ENCODE data around the gene AP4M1. TPM values are rescaled to one million over a fixed set of nuclear protein-coding genes. Genes with fewer than 3 reads are reported as not detected.

Gene AP4M1
- total and polyA plus RNA-seq, 10 of the 15 experiments (the other 5 are each of a cell fraction or from before 2014, with no cell fraction given) = 0.77 to 16.1 (median 13.0) TPM

DNA sequence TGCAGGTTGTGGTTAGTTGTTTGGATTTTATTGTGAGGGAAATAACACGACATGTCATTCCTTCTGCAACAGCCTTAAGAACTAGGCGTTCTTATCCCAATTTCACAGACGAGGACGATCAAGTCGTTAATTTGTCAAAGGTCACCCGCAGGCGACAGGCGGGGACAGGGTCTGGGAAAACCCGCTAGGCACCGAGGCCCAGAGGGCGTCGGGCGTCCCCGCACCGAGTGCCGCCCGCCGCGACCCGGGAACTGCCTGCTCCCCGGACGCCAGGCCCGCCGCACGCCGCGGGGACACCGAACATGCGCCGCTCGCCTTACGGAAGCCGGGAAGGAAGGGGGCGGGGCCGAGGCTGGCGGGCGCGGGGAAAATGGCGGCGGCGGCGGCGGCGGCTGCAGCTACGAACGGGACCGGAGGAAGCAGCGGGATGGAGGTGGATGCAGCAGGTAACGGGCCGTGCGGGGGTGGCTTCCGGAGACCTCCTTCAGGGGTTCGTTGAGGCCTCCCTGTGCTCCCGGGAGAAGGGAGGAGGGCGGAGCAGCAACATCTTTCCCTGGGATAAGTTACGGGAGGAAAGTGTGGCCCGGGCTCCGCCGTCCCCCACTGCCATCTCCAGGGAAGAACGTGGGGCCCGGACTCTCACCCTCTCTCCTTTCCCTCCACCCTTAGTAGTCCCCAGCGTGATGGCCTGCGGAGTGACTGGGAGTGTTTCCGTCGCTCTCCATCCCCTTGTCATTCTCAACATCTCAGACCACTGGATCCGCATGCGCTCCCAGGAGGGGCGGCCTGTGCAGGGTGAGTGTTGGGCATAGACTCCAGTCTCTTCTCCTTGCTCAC, 12.6 kb upstream of the AP4M1 start, which contains the start of gene COPS6 (continued):
- TF ChIP-seq, protein P1, sequence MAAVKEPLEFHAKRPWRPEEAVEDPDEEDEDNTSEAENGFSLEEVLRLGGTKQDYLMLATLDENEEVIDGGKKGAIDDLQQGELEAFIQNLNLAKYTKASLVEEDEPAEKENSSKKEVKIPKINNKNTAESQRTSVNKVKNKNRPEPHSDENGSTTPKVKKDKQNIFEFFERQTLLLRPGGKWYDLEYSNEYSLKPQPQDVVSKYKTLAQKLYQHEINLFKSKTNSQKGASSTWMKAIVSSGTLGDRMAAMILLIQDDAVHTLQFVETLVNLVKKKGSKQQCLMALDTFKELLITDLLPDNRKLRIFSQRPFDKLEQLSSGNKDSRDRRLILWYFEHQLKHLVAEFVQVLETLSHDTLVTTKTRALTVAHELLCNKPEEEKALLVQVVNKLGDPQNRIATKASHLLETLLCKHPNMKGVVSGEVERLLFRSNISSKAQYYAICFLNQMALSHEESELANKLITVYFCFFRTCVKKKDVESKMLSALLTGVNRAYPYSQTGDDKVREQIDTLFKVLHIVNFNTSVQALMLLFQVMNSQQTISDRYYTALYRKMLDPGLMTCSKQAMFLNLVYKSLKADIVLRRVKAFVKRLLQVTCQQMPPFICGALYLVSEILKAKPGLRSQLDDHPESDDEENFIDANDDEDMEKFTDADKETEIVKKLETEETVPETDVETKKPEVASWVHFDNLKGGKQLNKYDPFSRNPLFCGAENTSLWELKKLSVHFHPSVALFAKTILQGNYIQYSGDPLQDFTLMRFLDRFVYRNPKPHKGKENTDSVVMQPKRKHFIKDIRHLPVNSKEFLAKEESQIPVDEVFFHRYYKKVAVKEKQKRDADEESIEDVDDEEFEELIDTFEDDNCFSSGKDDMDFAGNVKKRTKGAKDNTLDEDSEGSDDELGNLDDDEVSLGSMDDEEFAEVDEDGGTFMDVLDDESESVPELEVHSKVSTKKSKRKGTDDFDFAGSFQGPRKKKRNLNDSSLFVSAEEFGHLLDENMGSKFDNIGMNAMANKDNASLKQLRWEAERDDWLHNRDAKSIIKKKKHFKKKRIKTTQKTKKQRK (IDR thresholded peaks at IDR 0.05; ENCODE audit: low read depth, low read length) = no peak
- TF ChIP-seq, protein P2, sequence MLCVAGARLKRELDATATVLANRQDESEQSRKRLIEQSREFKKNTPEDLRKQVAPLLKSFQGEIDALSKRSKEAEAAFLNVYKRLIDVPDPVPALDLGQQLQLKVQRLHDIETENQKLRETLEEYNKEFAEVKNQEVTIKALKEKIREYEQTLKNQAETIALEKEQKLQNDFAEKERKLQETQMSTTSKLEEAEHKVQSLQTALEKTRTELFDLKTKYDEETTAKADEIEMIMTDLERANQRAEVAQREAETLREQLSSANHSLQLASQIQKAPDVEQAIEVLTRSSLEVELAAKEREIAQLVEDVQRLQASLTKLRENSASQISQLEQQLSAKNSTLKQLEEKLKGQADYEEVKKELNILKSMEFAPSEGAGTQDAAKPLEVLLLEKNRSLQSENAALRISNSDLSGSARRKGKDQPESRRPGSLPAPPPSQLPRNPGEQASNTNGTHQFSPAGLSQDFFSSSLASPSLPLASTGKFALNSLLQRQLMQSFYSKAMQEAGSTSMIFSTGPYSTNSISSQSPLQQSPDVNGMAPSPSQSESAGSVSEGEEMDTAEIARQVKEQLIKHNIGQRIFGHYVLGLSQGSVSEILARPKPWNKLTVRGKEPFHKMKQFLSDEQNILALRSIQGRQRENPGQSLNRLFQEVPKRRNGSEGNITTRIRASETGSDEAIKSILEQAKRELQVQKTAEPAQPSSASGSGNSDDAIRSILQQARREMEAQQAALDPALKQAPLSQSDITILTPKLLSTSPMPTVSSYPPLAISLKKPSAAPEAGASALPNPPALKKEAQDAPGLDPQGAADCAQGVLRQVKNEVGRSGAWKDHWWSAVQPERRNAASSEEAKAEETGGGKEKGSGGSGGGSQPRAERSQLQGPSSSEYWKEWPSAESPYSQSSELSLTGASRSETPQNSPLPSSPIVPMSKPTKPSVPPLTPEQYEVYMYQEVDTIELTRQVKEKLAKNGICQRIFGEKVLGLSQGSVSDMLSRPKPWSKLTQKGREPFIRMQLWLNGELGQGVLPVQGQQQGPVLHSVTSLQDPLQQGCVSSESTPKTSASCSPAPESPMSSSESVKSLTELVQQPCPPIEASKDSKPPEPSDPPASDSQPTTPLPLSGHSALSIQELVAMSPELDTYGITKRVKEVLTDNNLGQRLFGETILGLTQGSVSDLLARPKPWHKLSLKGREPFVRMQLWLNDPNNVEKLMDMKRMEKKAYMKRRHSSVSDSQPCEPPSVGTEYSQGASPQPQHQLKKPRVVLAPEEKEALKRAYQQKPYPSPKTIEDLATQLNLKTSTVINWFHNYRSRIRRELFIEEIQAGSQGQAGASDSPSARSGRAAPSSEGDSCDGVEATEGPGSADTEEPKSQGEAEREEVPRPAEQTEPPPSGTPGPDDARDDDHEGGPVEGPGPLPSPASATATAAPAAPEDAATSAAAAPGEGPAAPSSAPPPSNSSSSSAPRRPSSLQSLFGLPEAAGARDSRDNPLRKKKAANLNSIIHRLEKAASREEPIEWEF (IDR thresholded peaks at IDR 0.05; ENCODE audit: insufficient replicate concordance, low read depth, low read length) = no peak
- TF ChIP-seq, protein P3, sequence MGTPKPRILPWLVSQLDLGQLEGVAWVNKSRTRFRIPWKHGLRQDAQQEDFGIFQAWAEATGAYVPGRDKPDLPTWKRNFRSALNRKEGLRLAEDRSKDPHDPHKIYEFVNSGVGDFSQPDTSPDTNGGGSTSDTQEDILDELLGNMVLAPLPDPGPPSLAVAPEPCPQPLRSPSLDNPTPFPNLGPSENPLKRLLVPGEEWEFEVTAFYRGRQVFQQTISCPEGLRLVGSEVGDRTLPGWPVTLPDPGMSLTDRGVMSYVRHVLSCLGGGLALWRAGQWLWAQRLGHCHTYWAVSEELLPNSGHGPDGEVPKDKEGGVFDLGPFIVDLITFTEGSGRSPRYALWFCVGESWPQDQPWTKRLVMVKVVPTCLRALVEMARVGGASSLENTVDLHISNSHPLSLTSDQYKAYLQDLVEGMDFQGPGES (IDR thresholded peaks at IDR 0.05) = no peak
- TF ChIP-seq CHD2 (IDR thresholded peaks at IDR 0.05; ENCODE audit: borderline replicate concordance, low read depth, low read length) (no peak), RB1 (IDR thresholded peaks at IDR 0.05; ENCODE audit: borderline replicate concordance) (peak; percentile 93), YY1 (IDR thresholded peaks at IDR 0.05; ENCODE audit: low read depth, low read length) (peak; percentile 99), CEBPB (IDR thresholded peaks at IDR 0.05; ENCODE audit: borderline replicate concordance in 1 of 2, low read depth in 2 of 2, low read length in 2 of 2) (no peak), TBL1XR1 (IDR thresholded peaks at IDR 0.05; ENCODE audit: low read depth, low read length) (no peak), SIX5 (IDR thresholded peaks at IDR 0.05; ENCODE audit: low read depth, low read length, severe bottlenecking) (no peak), HDAC2 (IDR thresholded peaks at IDR 0.05) (0 out of 2 replicates have a peak, but pooled peaks have one; percentile 49), SUPT20H (IDR thresholded peaks at IDR 0.05; ENCODE audit: borderline replicate concordance, control insufficient read depth, low read depth, low read length) (no peak), SRF (IDR thresholded peaks at IDR 0.05; ENCODE audit: low read depth in 2 of 2, low read length in 2 of 2) (no peak), FOXK2 (IDR thresholded peaks at IDR 0.05) (no peak), ESRRA (IDR thresholded peaks at IDR 0.05; ENCODE audit: low read length) (no peak)
- TF ChIP-seq, protein P4, sequence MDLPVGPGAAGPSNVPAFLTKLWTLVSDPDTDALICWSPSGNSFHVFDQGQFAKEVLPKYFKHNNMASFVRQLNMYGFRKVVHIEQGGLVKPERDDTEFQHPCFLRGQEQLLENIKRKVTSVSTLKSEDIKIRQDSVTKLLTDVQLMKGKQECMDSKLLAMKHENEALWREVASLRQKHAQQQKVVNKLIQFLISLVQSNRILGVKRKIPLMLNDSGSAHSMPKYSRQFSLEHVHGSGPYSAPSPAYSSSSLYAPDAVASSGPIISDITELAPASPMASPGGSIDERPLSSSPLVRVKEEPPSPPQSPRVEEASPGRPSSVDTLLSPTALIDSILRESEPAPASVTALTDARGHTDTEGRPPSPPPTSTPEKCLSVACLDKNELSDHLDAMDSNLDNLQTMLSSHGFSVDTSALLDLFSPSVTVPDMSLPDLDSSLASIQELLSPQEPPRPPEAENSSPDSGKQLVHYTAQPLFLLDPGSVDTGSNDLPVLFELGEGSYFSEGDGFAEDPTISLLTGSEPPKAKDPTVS (IDR thresholded peaks at IDR 0.05; ENCODE audit: low read depth, low read length) = no peak
- TF ChIP-seq, protein P5, sequence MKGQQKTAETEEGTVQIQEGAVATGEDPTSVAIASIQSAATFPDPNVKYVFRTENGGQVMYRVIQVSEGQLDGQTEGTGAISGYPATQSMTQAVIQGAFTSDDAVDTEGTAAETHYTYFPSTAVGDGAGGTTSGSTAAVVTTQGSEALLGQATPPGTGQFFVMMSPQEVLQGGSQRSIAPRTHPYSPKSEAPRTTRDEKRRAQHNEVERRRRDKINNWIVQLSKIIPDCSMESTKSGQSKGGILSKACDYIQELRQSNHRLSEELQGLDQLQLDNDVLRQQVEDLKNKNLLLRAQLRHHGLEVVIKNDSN (IDR thresholded peaks at IDR 0.05; ENCODE audit: borderline replicate concordance, extremely low read length, insufficient read depth, low read depth, low read length) = no peak
